Measurements from ENCODE around the gene STX5. TPM values are rescaled to one million over a fixed set of nuclear protein-coding genes. Genes with fewer than 3 reads are reported as not detected.

The STX5 gene
- total and polyA plus RNA-seq, 9 of the 15 experiments (the other 6 are each of a cell fraction or from before 2014, with no cell fraction given) = 2.8 to 28.6 (median 23.7) TPM

- TF ChIP-seq FUS (optimal IDR thresholded peaks at IDR 0.05; ENCODE audit: low read depth, low read length) = no peak
- no peak for TF ChIP-seq RBM39 (optimal IDR thresholded peaks at IDR 0.05; ENCODE audit: low read depth, low read length)
- TF ChIP-seq YY1 (IDR thresholded peaks at IDR 0.05; ENCODE audit: borderline replicate concordance in 1 of 3, control insufficient read depth in 1 of 3, extremely low read depth in 1 of 3, insufficient read depth in 3 of 3, insufficient read length in 1 of 3, insufficient replicate concordance in 2 of 3, low read depth in 1 of 3, low read length in 2 of 3) = no peak
- TF ChIP-seq ZMIZ1 (IDR thresholded peaks at IDR 0.05; ENCODE audit: low read depth in 2 of 2, low read length in 2 of 2) = no peak
- TF ChIP-seq NFRKB (IDR thresholded peaks at IDR 0.05; ENCODE audit: low read depth) = no peak
- no peak for TF ChIP-seq ZBED1 (IDR thresholded peaks at IDR 0.05)
- no peak for TF ChIP-seq ZNF232 (CRISPR knock-in tag; IDR thresholded peaks at IDR 0.05)
- no peak for TF ChIP-seq NR2C2 (CRISPR knock-in tag; IDR thresholded peaks at IDR 0.05)
- no peak for TF ChIP-seq NR2C2 (tag; IDR thresholded peaks at IDR 0.05)
- TF ChIP-seq ID3 (CRISPR knock-in tag; IDR thresholded peaks at IDR 0.05) = 0 out of 2 replicates have a peak, but pooled peaks have one; percentile 59
- peak; percentile 87 for TF ChIP-seq ID3 (tag; IDR thresholded peaks at IDR 0.05)
- TF ChIP-seq, protein P1, sequence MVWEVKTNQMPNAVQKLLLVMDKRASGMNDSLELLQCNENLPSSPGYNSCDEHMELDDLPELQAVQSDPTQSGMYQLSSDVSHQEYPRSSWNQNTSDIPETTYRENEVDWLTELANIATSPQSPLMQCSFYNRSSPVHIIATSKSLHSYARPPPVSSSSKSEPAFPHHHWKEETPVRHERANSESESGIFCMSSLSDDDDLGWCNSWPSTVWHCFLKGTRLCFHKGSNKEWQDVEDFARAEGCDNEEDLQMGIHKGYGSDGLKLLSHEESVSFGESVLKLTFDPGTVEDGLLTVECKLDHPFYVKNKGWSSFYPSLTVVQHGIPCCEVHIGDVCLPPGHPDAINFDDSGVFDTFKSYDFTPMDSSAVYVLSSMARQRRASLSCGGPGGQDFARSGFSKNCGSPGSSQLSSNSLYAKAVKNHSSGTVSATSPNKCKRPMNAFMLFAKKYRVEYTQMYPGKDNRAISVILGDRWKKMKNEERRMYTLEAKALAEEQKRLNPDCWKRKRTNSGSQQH (CRISPR knock-in tag; IDR thresholded peaks at IDR 0.05) = no peak
- no peak for TF ChIP-seq TCF7L2 (IDR thresholded peaks at IDR 0.05; ENCODE audit: low read depth, low read length)
- TF ChIP-seq FIP1L1 (IDR thresholded peaks at IDR 0.05; ENCODE audit: low read depth, low read length, poor library complexity, severe bottlenecking) = no peak
- TF ChIP-seq ZNF445 (CRISPR knock-in tag; IDR thresholded peaks at IDR 0.05; ENCODE audit: low read depth) = no peak
- TF ChIP-seq HNRNPH1 (optimal IDR thresholded peaks at IDR 0.05; ENCODE audit: low read depth, low read length) = no peak
- TF ChIP-seq ATF4 (CRISPR knock-in tag; IDR thresholded peaks at IDR 0.05) = peak; percentile 62; the same call in 1 of the 2 replicates
- TF ChIP-seq POLR3G (IDR thresholded peaks at IDR 0.05; ENCODE audit: extremely low read depth, insufficient read length, insufficient replicate concordance) = no peak
- no peak for TF ChIP-seq POLR2G (IDR thresholded peaks at IDR 0.05; ENCODE audit: low read depth, low read length)
- 0 out of 2 replicates have a peak, but pooled peaks have one; percentile 21 for TF ChIP-seq ZNF589 (CRISPR knock-in tag; IDR thresholded peaks at IDR 0.05; ENCODE audit: low read depth)
- TF ChIP-seq ATF1 (CRISPR knock-in tag; IDR thresholded peaks at IDR 0.05) = no peak
- TF ChIP-seq ATF1 (tag; IDR thresholded peaks at IDR 0.05) = no peak; the same call in 1 of the 2 replicates
These were observed 29.1 kb upstream of the STX5 start (continued) for GRCh38 chr11:62860835-62861563.

Data from K562 (cell line).